Limb (tissue), 2 donors: ENCODE data around the gene PDK2.
"Not testable (repeated sequence)": the region's sequence is repeated elsewhere in the genome, so short reads cannot be mapped to it uniquely, and the experiment has no call there.

ENCODE experiments used
- DNase-seq, 2 donors: peaks; one replicate each; pipeline ENCODE4 v3.0.0-alpha.2; 2016; ENCODE audit errors: extremely low spot score in 2 of 2

PDK2 gene

GRCh38 chr17:50058296-50058953, 36.7 kb upstream of the PDK2 start:
- no peak for DNase-seq

GRCh38 chr17:50059256-50059655, 35.9 kb upstream of the PDK2 start:
- DNase-seq: no peak

DNA sequence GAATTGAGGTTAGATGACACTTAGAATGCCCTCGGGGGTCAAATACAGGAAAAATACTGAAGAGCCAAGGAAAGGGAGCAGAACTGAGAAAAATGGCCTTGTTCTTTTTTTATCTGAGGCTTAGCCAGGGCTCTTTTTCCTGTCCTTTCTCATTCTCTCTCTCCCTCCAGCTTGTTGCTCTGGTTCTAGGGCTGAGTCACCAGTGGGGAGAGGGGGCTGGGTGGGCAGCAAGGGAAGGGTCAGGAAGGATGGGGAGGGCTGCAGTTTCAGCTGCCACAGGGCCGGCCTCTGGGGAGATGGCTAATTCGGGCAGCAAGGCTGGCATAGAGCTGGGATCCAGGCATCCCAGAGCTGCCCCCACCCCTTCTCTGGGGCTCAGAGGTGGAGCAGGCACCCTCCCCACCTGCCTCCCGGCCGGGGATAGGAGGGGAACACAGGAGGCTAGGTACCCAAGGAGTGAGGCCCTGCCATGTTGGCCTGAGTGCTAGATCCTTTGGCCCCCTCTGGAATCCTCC, 35.3 kb upstream of the PDK2 start:
- DNase-seq: no peak

- DNase-seq: peak; percentile 60 to 67
Observed at GRCh38 chr17:50060951-50061712, 34.0 kb upstream of the PDK2 start.

GRCh38 chr17:50061713-50062045, 33.5 kb upstream of the PDK2 start:
- not testable (repeated sequence) for DNase-seq

GRCh38 chr17:50062293-50063243, 32.6 kb upstream of the PDK2 start:
- DNase-seq: no peak

DNA sequence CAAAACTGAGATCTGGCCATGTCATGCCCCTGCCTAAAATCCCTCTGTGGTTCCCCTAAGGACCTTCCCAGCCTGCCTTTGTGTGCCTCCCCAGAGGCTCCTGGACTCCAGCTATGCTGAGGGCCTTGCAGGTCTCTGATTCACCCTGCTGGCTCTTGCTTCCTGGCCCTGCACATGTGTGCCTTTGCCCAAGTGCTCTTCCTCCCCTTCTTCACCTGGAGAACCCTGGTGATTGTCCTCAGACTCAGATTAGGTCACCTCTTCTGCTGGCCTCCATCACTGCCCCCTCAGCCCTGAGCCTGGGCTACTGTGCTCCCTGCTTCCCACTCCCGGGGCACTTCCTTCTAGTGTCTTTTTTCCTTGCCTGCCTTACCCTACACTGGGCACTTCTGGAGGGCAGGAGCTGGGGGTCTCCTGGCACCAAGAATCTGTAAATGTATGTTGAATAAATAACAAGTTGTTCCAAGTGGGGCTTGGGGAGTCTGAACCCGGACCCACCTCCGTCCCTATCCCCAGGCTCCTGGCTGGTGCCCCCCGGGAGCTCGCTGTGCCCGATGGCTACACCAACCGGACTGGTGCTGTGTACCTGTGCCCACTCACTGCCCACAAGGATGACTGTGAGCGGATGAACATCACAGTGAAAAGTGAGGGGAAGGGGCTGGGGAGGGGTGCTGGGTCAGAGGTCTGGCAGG, 31.4 kb upstream of the PDK2 start:
- DNase-seq: no peak

GRCh38 chr17:50064253-50065001, 30.7 kb upstream of the PDK2 start:
- no peak for DNase-seq

GRCh38 chr17:50065056-50065455, 30.1 kb upstream of the PDK2 start:
- DNase-seq: no peak

DNA sequence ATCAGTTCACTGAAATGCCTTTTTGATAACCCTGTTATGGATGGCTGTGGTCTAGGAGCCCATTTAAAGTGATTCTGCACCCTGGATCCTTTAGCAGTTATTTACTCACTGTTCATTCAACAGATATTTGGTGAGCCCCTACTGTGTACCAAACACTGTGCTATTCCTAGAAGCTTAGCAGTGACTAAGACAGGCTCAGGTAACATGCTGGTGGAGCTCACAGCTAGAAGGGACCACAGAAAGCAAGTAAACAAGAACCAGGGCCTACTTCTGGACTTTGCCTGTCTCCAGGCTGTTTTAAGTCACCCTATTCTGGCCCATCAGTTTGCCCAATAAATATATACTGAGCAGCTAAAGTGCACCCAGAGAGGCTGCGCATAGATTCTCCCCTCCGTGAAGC, 28.2 kb upstream of the PDK2 start:
- DNase-seq: no peak

- no peak for DNase-seq
Observed at GRCh38 chr17:50067996-50068395, 27.2 kb upstream of the PDK2 start.

GRCh38 chr17:50070908-50071680, 24.1 kb upstream of the PDK2 start:
- DNase-seq: no peak

DNA sequence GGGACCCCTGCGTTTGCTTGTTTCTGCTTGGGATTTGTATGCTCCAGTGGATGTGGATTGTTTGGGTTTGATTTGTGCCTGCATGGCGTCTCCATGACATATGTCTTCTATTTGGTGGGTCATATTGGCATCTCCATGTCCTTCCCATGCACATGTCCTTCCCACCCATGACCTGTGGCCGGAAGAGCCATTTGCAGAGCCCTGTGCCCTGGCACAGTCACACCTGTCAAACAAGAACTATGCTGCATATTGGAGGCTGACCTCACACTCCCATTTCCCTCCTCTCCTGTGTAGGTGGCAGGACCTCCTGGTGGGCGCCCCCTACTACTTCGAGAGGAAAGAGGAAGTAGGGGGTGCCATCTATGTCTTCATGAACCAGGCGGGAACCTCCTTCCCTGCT, 23.5 kb upstream of the PDK2 start:
- DNase-seq: no peak

DNA sequence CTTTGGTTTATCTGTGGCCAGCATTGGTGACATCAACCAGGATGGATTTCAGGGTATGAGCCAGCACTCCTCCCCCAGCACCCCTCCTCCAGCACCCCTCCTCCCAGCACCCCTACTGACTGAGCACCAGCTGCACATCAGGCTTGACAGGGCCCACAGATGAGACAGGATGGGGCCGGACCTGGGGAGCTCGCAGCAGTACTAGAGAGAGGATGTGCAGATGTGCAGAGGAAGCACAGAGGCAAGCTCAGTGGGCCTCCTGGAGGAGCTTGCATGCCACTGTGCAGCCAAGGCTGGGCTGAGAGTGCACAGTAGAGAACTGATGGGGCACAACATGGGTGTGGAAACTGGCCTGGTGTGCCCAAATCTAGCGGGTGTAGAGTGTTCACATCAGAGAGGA, 23.0 kb upstream of the PDK2 start:
- no peak for DNase-seq

DNA sequence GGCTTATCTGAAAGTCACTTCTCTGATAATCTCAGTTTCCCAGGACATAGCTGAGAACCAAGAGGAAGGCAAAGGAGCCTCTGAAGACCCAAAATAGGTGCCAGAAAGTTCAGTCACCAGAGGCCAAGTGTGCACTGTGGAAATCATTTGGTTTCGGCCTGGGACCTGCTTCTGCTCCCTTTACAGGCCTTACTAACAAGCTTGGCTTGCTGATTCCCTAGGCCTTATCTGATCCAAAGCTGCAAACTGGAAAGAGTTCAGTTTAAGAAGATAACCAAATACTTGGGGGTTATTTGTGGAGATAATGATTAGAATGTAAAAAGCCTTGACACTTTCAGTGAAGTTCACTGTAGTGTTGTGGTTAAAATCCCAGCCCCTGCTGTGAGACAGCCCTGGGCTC, 22.2 kb upstream of the PDK2 start:
- DNase-seq: no peak

DNA sequence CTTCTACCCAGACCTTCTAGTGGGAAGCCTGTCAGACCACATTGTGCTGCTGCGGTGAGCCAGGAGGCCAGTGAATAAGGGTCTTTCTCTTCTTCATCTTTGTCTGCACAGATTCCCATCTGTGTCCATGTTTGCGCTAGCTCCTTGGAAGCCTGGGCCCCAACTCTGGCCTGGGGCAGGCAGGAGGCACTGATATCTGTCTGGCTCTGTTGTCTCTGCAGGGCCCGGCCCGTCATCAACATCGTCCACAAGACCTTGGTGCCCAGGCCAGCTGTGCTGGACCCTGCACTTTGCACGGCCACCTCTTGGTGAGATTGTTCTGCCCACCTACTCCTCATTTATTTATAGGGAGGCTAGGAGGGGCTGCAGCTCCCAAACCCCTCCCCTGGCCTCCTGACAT, 20.9 kb upstream of the PDK2 start:
- no peak for DNase-seq

DNA sequence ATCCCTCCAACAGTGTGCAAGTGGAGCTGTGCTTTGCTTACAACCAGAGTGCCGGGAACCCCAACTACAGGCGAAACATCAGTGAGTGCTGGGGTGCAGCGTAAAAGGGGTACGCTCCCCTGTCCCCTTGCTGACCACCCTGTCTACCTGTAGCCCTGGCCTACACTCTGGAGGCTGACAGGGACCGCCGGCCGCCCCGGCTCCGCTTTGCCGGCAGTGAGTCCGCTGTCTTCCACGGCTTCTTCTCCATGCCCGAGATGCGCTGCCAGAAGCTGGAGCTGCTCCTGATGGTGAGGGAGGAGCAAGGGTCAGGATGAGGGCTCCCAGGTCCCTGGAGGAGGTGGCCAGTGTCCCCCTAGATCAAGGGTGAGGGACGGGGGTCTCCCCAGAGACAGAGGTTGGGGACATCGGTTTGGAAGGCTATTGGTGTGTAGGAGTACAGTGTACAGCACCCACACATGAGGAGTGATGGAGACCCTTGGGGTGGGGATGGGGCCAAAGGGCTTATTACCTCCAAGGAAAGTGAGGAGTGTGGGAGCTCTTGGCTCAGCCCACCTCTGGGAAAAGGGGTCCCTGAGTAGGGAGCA, 19.6 kb upstream of the PDK2 start:
- DNase-seq: no peak

GRCh38 chr17:50076221-50076590, 18.9 kb upstream of the PDK2 start:
- DNase-seq: no peak

DNA sequence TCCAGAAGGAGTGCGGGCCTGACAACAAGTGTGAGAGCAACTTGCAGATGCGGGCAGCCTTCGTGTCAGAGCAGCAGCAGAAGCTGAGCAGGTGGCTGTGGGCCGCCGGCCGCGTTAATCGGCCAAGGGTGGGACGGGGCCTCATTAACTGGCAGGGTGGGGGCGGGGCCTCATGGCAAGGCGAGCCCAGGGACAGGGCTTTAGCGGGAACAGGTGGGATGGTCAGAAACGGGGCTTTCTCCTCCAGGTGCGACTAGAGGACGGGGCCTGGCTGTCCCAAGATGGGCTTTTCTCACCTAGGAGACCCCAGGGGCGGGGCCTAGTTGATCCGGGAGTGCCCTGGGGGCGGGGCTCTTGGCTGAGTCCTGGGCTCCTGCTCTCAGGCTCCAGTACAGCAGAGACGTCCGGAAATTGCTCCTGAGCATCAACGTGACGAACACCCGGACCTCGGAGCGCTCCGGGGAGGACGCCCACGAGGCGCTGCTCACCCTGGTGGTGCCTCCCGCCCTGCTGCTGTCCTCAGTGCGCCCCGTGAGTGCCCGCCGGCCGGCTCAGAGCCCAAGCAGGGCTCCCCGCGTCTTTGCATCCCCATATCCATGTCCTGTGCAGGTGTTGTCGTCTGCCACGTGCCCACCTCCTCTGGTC, 18.4 kb upstream of the PDK2 start:
- peak in 1 of 2 donors; percentile 56 for DNase-seq
